Loucy (cell line): ENCODE measurements around the gene ELAVL1.

Experiments used
- H2AFZ ChIP-seq: fragments of 200-600 bp; sonication (generic); 2 replicates; pipeline ENCODE4 v1.6.0; 2016; ENCODE audit warnings: antibody characterized with exemption, mild to moderate bottlenecking, low read length, moderate library complexity
- H3F3A ChIP-seq: fragments of 200-600 bp; 2 replicates; pipeline ENCODE4 v1.6.0; 2016; ENCODE audit warnings: antibody characterized with exemption, low read depth, mild to moderate bottlenecking
- H3K27me3 ChIP-seq: fragments of 200-600 bp; sonication (generic); 2 replicates; pipeline ENCODE4 v1.6.1; 2014; ENCODE audit warnings: low read length, mild to moderate bottlenecking; ENCODE audit not compliant: insufficient read depth, poor library complexity, severe bottlenecking
- H3K36me3 ChIP-seq: fragments of 200-600 bp; sonication (generic); 2 replicates; pipeline ENCODE4 v1.6.1; 2016; ENCODE audit warnings: low read length; ENCODE audit not compliant: insufficient read depth
- H3K4me1 ChIP-seq: fragments of 200-600 bp; sonication (generic); 2 replicates; pipeline ENCODE4 v1.5.1; 2014; ENCODE audit warnings: low read length, mild to moderate bottlenecking; ENCODE audit not compliant: insufficient read depth, poor library complexity, severe bottlenecking
- H3K4me2 ChIP-seq: fragments of 200-600 bp; sonication (generic); 2 replicates; pipeline ENCODE4 v1.6.0; 2014; ENCODE audit warnings: antibody characterized with exemption, low read length, low read depth, mild to moderate bottlenecking; ENCODE audit not compliant: poor library complexity, severe bottlenecking
- H3K4me3 ChIP-seq: fragments of 200-600 bp; sonication (generic); 2 replicates; pipeline ENCODE4 v1.5.1; 2014; ENCODE audit warnings: low read length, mild to moderate bottlenecking, mixed read lengths; ENCODE audit not compliant: poor library complexity, severe bottlenecking
- H3K79me2 ChIP-seq: fragments of 200-600 bp; sonication (generic); 2 replicates; pipeline ENCODE4 v1.6.1; 2014; ENCODE audit warnings: low read length; ENCODE audit not compliant: insufficient read depth
- H3K9ac ChIP-seq: fragments of 200-600 bp; sonication (generic); 2 replicates; pipeline ENCODE4 v1.6.0; 2014; ENCODE audit warnings: mild to moderate bottlenecking, low read depth, low read length, moderate library complexity; ENCODE audit not compliant: poor library complexity, severe bottlenecking
- H3K9me2 ChIP-seq: fragments of 200-600 bp; sonication (generic); replicated peaks from 2 replicates; pipeline ENCODE4 v1.6.1; 2016; ENCODE audit warnings: low read depth, low read length, mixed read lengths
- H3K9me3 ChIP-seq: fragments of 200-600 bp; sonication (generic); 2 replicates; pipeline ENCODE4 v1.6.1; 2014; ENCODE audit warnings: mild to moderate bottlenecking, antibody characterized with exemption, low read length, low read depth; ENCODE audit not compliant: insufficient read depth
- H4K20me1 ChIP-seq: fragments of 200-600 bp; sonication (generic); 2 replicates; pipeline ENCODE4 v1.6.0; 2014; ENCODE audit warnings: antibody characterized with exemption, low read length, mild to moderate bottlenecking; ENCODE audit not compliant: insufficient read depth, poor library complexity, severe bottlenecking
- CTCF ChIP-seq: fragments of 200-600 bp; sonication (generic); conservative IDR thresholded peaks from 2 replicates; pipeline ENCODE4 v1.5.1; 2014; ENCODE audit warnings: mild to moderate bottlenecking, antibody characterized with exemption, low read length
- EZH2phosphoT487 ChIP-seq: fragments of 200-600 bp; IDR thresholded peaks from 2 replicates; pipeline ENCODE4 v1.6.1; 2018; ENCODE audit warnings: antibody characterized with exemption, mild to moderate bottlenecking, moderate library complexity, borderline replicate concordance

The ELAVL1 gene

GRCh38 chr19:7975037-7975436 is 30.4 kb downstream of the ELAVL1 start:
- H3K9me3 ChIP-seq = no peaks in the 10 kb centered on the region
- no peaks in the 10 kb centered on the region for H3F3A ChIP-seq
- H3K9ac ChIP-seq = no peak overlapping the region
- TF ChIP-seq CTCF = no peak
- TF ChIP-seq EZH2phosphoT487 = no peak
- H3K79me2 ChIP-seq = no peaks in the 10 kb centered on the region
- H4K20me1 ChIP-seq = peaks cover 26% of the 10 kb centered on the region
- H3K4me3 ChIP-seq = no peak overlapping the region
- H3K27me3 ChIP-seq = no peaks in the 10 kb centered on the region
- H3K4me2 ChIP-seq = no peak overlapping the region
- H3K36me3 ChIP-seq = peaks cover 87% of the 10 kb centered on the region
- H3K4me1 ChIP-seq = no peaks in the 10 kb centered on the region
- no peak overlapping the region for H2AFZ ChIP-seq
- no peaks in the 10 kb centered on the region for H3K9me2 ChIP-seq

- H3F3A ChIP-seq = no peaks in the 10 kb centered on the region
- H3K36me3 ChIP-seq = peaks cover 85% of the 10 kb centered on the region
- TF ChIP-seq EZH2phosphoT487 (no peak), CTCF (no peak)
- no peaks in the 10 kb centered on the region for H3K27me3 ChIP-seq
- no peak overlapping the region for H3K9ac ChIP-seq
- no peaks in the 10 kb centered on the region for H3K79me2 ChIP-seq
- no peak overlapping the region for H3K4me2 ChIP-seq
- no peaks in the 10 kb centered on the region for H3K9me2 ChIP-seq
- H3K4me1 ChIP-seq = no peaks in the 10 kb centered on the region
- peaks cover 27% of the 10 kb centered on the region for H4K20me1 ChIP-seq
- H2AFZ ChIP-seq = no peak overlapping the region
- no peaks in the 10 kb centered on the region for H3K9me3 ChIP-seq
- H3K4me3 ChIP-seq = no peak overlapping the region
Measured at GRCh38 chr19:7973883-7974282, 31.6 kb downstream of the ELAVL1 start.

- TF ChIP-seq CTCF (no peak), EZH2phosphoT487 (no peak)
- H3K9me3 ChIP-seq = no peaks in the 10 kb centered on the region
- no peaks in the 10 kb centered on the region for H3K79me2 ChIP-seq
- H3K4me2 ChIP-seq = no peak overlapping the region
- no peaks in the 10 kb centered on the region for H3K4me1 ChIP-seq
- H3K27me3 ChIP-seq = no peaks in the 10 kb centered on the region
- no peaks in the 10 kb centered on the region for H3F3A ChIP-seq
- H3K9me2 ChIP-seq = no peaks in the 10 kb centered on the region
- H2AFZ ChIP-seq = no peak overlapping the region
- no peak overlapping the region for H3K9ac ChIP-seq
- peaks cover 26% of the 10 kb centered on the region for H4K20me1 ChIP-seq
- peaks cover 85% of the 10 kb centered on the region for H3K36me3 ChIP-seq
- no peak overlapping the region for H3K4me3 ChIP-seq
Measured at GRCh38 chr19:7971553-7972520, 33.6 kb downstream of the ELAVL1 start.
